K562 (cell line): ENCODE data around the gene PDE3A. TPM values are rescaled to one million over a fixed set of nuclear protein-coding genes. Genes with fewer than 3 reads are reported as not detected.

Source experiments
- ATAC-seq: fragments of 200-7000 bp; cut with Tn5 transposase; 3 replicates; pipeline ENCODE4 v1.9.1; 2020; ENCODE audit warnings: moderate library complexity
- BruUV-seq: library from RNA; stranded (reverse); fragments of 400-500 nt; replicated peaks from 2 replicates; lab custom pipeline; 2021; lab: Mats Ljungman, UMichigan
- CTCF ChIA-PET: fragments of 300-600 bp; formaldehyde crosslinking; extraction: SDS; loops from one replicate; lab custom pipeline; 2021; ENCODE audit warnings: low intra/inter-chr PET ratio; lab: Yijun Ruan, JAX
- POLR2A ChIA-PET: fragments of 300-600, 350-650 bp; sonication (Branson Sonifier 250); formaldehyde crosslinking; extraction: SDS; loops from one replicate; lab custom pipeline; 2021; ENCODE audit warnings: antibody characterized with exemption, inconsistent platforms; lab: Yijun Ruan, JAX
- DNase-seq, 4 experiments: peaks; one replicate each; pipeline versions ENCODE4 v3.0.0 to v3.0.0-alpha.2; 2011 to 2018; ENCODE audit warnings: low spot score in 3 of 4, mixed read lengths in 3 of 4; ENCODE audit errors: extremely low read depth in 1 of 4
- FAIRE-seq: peaks from 2 replicates; lab custom pipeline; 2011; peaks lifted over from hg19 to GRCh38; lab: Jason Lieb, UNC
- H2AFZ ChIP-seq: 2 replicates; pipeline ENCODE4 v1.6.0; 2011; ENCODE audit warnings: low read depth, low read length, control low read depth, inconsistent platforms
- H3K27ac ChIP-seq: fragments of 200-600 bp; 3 replicates; pipeline ENCODE4 v1.8.0; 2011; ENCODE audit warnings: low read depth, mild to moderate bottlenecking, control low read depth, inconsistent platforms, low read length, moderate library complexity, mixed read lengths; ENCODE audit errors: extremely low read depth
- H3K27me3 ChIP-seq, 2 experiments: fragments of 300-600 bp in 1 of 2; 2 replicates in 1 of 2; 3 replicates in 1 of 2; pipeline versions ENCODE4 v1.6.0 to v1.8.0; 2011; ENCODE audit warnings: inconsistent platforms in 2 of 2, low read length in 2 of 2, mild to moderate bottlenecking in 1 of 2, mixed read lengths in 1 of 2, moderate library complexity in 1 of 2; ENCODE audit not compliant: control insufficient read depth in 2 of 2, insufficient read depth in 2 of 2
- H3K36me3 ChIP-seq: fragments of 300-600 bp; 3 replicates; pipeline ENCODE4 v1.8.0; 2011; ENCODE audit warnings: mild to moderate bottlenecking, low read length, inconsistent platforms; ENCODE audit not compliant: control insufficient read depth, insufficient read depth
- H3K4me1 ChIP-seq, 2 experiments: fragments of 200-600 bp in 1 of 2; replicated peaks in 1 of 2; 2 replicates in 1 of 2; 3 replicates in 1 of 2; pipeline versions ENCODE4 v1.5.1 to v1.8.0; 2011; ENCODE audit warnings: inconsistent platforms in 2 of 2, low read length in 2 of 2, mild to moderate bottlenecking in 1 of 2, mixed read lengths in 1 of 2, moderate library complexity in 1 of 2; ENCODE audit not compliant: control insufficient read depth in 2 of 2, insufficient read depth in 2 of 2
- H3K4me2 ChIP-seq: 2 replicates; pipeline ENCODE4 v1.6.1; 2011; ENCODE audit warnings: low read length, control low read depth, inconsistent platforms, mixed read lengths; ENCODE audit not compliant: insufficient read depth
- H3K4me3 ChIP-seq: fragments of 200-600 bp; sonication (generic), shearing (Covaris generic); 2 replicates; pipeline ENCODE4 v1.5.1; 2016; ENCODE audit warnings: control low read depth, inconsistent platforms
- H3K79me2 ChIP-seq: fragments of 200-600 bp; 3 replicates; pipeline ENCODE4 v1.8.0; 2011; ENCODE audit warnings: low read length, inconsistent platforms; ENCODE audit not compliant: control insufficient read depth, insufficient read depth
- H3K9ac ChIP-seq, 2 experiments: 2 replicates each; pipeline versions ENCODE4 v1.6.0 to v1.6.1; 2011; ENCODE audit warnings: low read depth in 2 of 2, low read length in 2 of 2, control low read depth in 1 of 2, inconsistent platforms in 1 of 2, mild to moderate bottlenecking in 1 of 2, mixed read lengths in 1 of 2; ENCODE audit not compliant: insufficient read depth in 1 of 2
- H3K9me1 ChIP-seq: one replicate; pipeline ENCODE4 v1.6.0; 2011; ENCODE audit warnings: inconsistent platforms, mild to moderate bottlenecking, low read length, moderate library complexity; ENCODE audit not compliant: control insufficient read depth, insufficient read depth
- H3K9me3 ChIP-seq: replicated peaks from 2 replicates; pipeline ENCODE4 v1.5.1; 2011; ENCODE audit warnings: low read depth, low read length, inconsistent platforms; ENCODE audit not compliant: control insufficient read depth, insufficient read depth
- H4K20me1 ChIP-seq: replicated peaks from 2 replicates; pipeline ENCODE4 v1.6.1; 2011; ENCODE audit warnings: low read length, inconsistent platforms, mixed read lengths; ENCODE audit not compliant: control insufficient read depth, insufficient read depth
- CBX5 ChIP-seq: IDR thresholded peaks from 2 replicates; pipeline ENCODE4 v1.6.1; 2014; ENCODE audit warnings: low read depth, borderline replicate concordance
- EGR1 ChIP-seq: fragments of 450-650 bp; conservative IDR thresholded peaks from 2 replicates; pipeline ENCODE4 v1.6.1; 2017; ENCODE audit warnings: mild to moderate bottlenecking
- ELF4 ChIP-seq: fragments of 450-650 bp; formaldehyde crosslinking; IDR thresholded peaks from 2 replicates; pipeline ENCODE4 v1.4.0; 2022; ENCODE audit warnings: missing genetic modification characterization
- ERF ChIP-seq: fragments of 450-650 bp; formaldehyde crosslinking; IDR thresholded peaks from 2 replicates; pipeline ENCODE4 v1.4.0; 2020; ENCODE audit warnings: mild to moderate bottlenecking, mixed read lengths
- GTF2A2 ChIP-seq: IDR thresholded peaks from 2 replicates; pipeline ENCODE4 v1.6.1; 2016; ENCODE audit warnings: mild to moderate bottlenecking, missing genetic modification characterization, missing compliant biosample characterization
- KDM4B ChIP-seq, 2 experiments: fragments of 450-650 bp in 1 of 2; sonication (generic) in 1 of 2; IDR thresholded peaks; 2 replicates each; pipeline ENCODE4 v1.6.1; 2016 to 2017; ENCODE audit warnings: borderline replicate concordance in 2 of 2, antibody characterized with exemption in 1 of 2, low read depth in 1 of 2, mild to moderate bottlenecking in 1 of 2
- SRSF9 ChIP-seq: fragments of 200-400 bp; formaldehyde crosslinking; IDR thresholded peaks from 2 replicates; pipeline ENCODE4 v1.6.1; 2017; ENCODE audit warnings: low read depth, low read length, borderline replicate concordance
- TEAD2 ChIP-seq: fragments of 450-650 bp; IDR thresholded peaks from 2 replicates; pipeline ENCODE4 v1.6.1; 2016; ENCODE audit warnings: missing genetic modification characterization, control low read depth, missing compliant biosample characterization
- TSC22D4 ChIP-seq: fragments of 450-650 bp; IDR thresholded peaks from 2 replicates; pipeline ENCODE4 v1.6.1; 2016; ENCODE audit warnings: missing genetic modification characterization, missing biosample characterization, control low read depth
- ZNF232 ChIP-seq: sonication (generic); formaldehyde crosslinking; IDR thresholded peaks from 2 replicates; pipeline ENCODE4 v1.8.0; 2022; ENCODE audit warnings: mild to moderate bottlenecking, missing genetic modification reagents
- WGBS: fragments of 100-300 bp; shearing (Covaris generic); methylation state at CpG from one replicate; pipeline ENCODE4 v1.1.6; 2016; ENCODE audit warnings: low coverage, mixed read lengths; ENCODE audit not compliant: insufficient coverage; ENCODE audit errors: missing lambda C conversion rate; 5-methylcytosine and 5-hydroxymethylcytosine counted together
- in situ Hi-C: fragments of 300-500 bp; cut with MboI; formaldehyde crosslinking; loops from 4 replicates; pipeline ENCODE4 v1.15.0; 2018; ENCODE audit warnings: inconsistent platforms, mixed read lengths
- intact Hi-C: fragments of 100-400 bp; cut with micrococcal nuclease; formaldehyde crosslinking; loops from 2 replicates; pipeline ENCODE4 v1.14.2; 2022
- polyA plus RNA-seq, 8 experiments: library from polyadenylated mRNA; depleted of rRNA in 4 of 8; stranded (reverse) in 5 of 8; unstranded in 3 of 8; fragments of >200 nt; fragmentation: Nextera tagmentation in 2 of 8; fragmentation: Illumina TruSeq in 1 of 8; extraction: Ambion mirVana in 2 of 8; extraction: Trizol in 1 of 8; gene quantifications; 2 replicates each; pipeline versions ENCODE4 v1.2.1 to v1.2.3, GENCODE V29; 2011 to 2014; ENCODE audit warnings: inconsistent platforms in 1 of 8, missing spikeins in 1 of 8
- total RNA-seq, 7 experiments: library from RNA; depleted of rRNA in 6 of 7; stranded (reverse); fragments of >200 nt in 6 of 7; fragmentation: Illumina TruSeq in 2 of 7; extraction: Trizol in 2 of 7; gene quantifications; 2 replicates each; pipeline versions ENCODE4 v1.2.1 to v1.2.3, GENCODE V29; 2011 to 2021; ENCODE audit warnings: low replicate concordance in 1 of 7
- TF ChIP-seq, protein P1 (sequence below): fragments of 200-400 bp; formaldehyde crosslinking; IDR thresholded peaks from 2 replicates; pipeline ENCODE4 v1.6.1; 2017; ENCODE audit warnings: mild to moderate bottlenecking, low read depth, low read length, moderate library complexity
- TF ChIP-seq, protein P2 (sequence below), 2 experiments: fragments of 450-650 bp; IDR thresholded peaks; 2 replicates each; pipeline ENCODE4 v1.6.1; 2016; ENCODE audit warnings: mild to moderate bottlenecking in 2 of 2, borderline replicate concordance in 1 of 2, low read depth in 1 of 2, moderate library complexity in 1 of 2

Gene PDE3A
- total and polyA plus RNA-seq, 9 of the 15 experiments (the other 6 are each of a cell fraction or from before 2014, with no cell fraction given) = 0.02 TPM; not detected in 8

DNA sequence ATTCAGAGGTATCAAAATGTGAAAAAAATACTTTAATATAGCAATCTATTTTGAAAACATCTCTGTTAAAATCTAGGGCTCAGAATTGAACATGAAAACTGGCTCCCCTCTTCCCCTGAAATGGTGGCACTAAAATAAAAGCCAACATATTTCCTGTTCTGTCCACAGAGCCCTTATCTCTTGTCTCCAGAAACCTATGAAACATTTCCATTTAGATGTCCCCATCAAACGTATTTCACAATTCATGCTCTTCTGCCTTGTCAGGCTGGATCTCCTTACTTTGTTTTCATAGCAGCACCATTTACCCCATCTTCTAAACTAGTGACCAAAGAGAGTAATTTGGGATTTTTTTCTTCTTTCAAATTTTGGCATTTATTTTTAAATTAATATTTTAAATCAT, 42.4 kb downstream of the PDE3A start (continued):
- no peak for TF ChIP-seq SRSF9
- TF ChIP-seq KDM4B (IDR thresholded peaks at IDR 0.05; ENCODE audit: borderline replicate concordance in 2 of 2, low read depth in 1 of 2) = no peak
- no peak for TF ChIP-seq TEAD2 (tag)
- TF ChIP-seq ELF4 (CRISPR knock-in tag) = no peak

DNA sequence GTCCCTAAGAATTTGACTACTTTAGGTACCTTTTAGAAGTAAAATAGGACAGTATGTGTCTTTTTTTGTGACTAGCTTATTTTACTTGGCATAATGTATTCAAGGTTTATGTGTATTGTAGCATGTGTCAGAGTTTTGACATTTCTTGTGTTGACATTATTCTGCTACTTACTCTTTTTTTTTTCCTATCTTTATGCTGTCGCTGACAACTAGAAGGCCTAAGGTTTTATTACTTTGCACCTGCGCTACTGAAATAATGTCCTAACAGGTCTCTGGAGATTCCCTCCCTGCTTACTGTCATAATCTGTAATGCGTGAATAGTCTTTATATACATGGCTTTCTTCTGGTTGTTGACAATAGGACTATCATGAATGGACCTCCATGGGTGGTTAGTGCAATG, 43.0 kb downstream of the PDE3A start:
- no peaks in the 10 kb centered on the region for H3K36me3 ChIP-seq
- H3K27me3 ChIP-seq = no peaks in the 10 kb centered on the region
- intact Hi-C loops (no loop called here), in situ Hi-C loops (no loop called here)
- no TSS peak for BruUV-seq
- DNase-seq (no peak), ATAC-seq (no peak), FAIRE-seq (no peak)
- H2AFZ ChIP-seq = no peak overlapping the region
- H3K4me3 ChIP-seq = no peak overlapping the region
- no peaks in the 10 kb centered on the region for H3K79me2 ChIP-seq
- H3K9me3 ChIP-seq = no peaks in the 10 kb centered on the region
- no peak overlapping the region for H3K9ac ChIP-seq
- no peak overlapping the region for H3K4me2 ChIP-seq
- POLR2A ChIA-PET = no interaction called here
- no peaks in the 10 kb centered on the region for H3K4me1 ChIP-seq
- no peaks in the 10 kb centered on the region for H4K20me1 ChIP-seq
- CTCF ChIA-PET = no interaction called here
- no peak overlapping the region for H3K27ac ChIP-seq
- WGBS = 0% methylated on average over 3 of the region's 3 CpGs
- no peaks in the 10 kb centered on the region for H3K9me1 ChIP-seq
- TF ChIP-seq GTF2A2 (no peak), TSC22D4 (tag) (no peak), ZNF232 (CRISPR knock-in tag) (no peak), CBX5 (no peak), EGR1 (no peak), ERF (no peak)
- TF ChIP-seq, protein P1, sequence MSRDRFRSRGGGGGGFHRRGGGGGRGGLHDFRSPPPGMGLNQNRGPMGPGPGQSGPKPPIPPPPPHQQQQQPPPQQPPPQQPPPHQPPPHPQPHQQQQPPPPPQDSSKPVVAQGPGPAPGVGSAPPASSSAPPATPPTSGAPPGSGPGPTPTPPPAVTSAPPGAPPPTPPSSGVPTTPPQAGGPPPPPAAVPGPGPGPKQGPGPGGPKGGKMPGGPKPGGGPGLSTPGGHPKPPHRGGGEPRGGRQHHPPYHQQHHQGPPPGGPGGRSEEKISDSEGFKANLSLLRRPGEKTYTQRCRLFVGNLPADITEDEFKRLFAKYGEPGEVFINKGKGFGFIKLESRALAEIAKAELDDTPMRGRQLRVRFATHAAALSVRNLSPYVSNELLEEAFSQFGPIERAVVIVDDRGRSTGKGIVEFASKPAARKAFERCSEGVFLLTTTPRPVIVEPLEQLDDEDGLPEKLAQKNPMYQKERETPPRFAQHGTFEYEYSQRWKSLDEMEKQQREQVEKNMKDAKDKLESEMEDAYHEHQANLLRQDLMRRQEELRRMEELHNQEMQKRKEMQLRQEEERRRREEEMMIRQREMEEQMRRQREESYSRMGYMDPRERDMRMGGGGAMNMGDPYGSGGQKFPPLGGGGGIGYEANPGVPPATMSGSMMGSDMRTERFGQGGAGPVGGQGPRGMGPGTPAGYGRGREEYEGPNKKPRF = no peak
- TF ChIP-seq, protein P2, sequence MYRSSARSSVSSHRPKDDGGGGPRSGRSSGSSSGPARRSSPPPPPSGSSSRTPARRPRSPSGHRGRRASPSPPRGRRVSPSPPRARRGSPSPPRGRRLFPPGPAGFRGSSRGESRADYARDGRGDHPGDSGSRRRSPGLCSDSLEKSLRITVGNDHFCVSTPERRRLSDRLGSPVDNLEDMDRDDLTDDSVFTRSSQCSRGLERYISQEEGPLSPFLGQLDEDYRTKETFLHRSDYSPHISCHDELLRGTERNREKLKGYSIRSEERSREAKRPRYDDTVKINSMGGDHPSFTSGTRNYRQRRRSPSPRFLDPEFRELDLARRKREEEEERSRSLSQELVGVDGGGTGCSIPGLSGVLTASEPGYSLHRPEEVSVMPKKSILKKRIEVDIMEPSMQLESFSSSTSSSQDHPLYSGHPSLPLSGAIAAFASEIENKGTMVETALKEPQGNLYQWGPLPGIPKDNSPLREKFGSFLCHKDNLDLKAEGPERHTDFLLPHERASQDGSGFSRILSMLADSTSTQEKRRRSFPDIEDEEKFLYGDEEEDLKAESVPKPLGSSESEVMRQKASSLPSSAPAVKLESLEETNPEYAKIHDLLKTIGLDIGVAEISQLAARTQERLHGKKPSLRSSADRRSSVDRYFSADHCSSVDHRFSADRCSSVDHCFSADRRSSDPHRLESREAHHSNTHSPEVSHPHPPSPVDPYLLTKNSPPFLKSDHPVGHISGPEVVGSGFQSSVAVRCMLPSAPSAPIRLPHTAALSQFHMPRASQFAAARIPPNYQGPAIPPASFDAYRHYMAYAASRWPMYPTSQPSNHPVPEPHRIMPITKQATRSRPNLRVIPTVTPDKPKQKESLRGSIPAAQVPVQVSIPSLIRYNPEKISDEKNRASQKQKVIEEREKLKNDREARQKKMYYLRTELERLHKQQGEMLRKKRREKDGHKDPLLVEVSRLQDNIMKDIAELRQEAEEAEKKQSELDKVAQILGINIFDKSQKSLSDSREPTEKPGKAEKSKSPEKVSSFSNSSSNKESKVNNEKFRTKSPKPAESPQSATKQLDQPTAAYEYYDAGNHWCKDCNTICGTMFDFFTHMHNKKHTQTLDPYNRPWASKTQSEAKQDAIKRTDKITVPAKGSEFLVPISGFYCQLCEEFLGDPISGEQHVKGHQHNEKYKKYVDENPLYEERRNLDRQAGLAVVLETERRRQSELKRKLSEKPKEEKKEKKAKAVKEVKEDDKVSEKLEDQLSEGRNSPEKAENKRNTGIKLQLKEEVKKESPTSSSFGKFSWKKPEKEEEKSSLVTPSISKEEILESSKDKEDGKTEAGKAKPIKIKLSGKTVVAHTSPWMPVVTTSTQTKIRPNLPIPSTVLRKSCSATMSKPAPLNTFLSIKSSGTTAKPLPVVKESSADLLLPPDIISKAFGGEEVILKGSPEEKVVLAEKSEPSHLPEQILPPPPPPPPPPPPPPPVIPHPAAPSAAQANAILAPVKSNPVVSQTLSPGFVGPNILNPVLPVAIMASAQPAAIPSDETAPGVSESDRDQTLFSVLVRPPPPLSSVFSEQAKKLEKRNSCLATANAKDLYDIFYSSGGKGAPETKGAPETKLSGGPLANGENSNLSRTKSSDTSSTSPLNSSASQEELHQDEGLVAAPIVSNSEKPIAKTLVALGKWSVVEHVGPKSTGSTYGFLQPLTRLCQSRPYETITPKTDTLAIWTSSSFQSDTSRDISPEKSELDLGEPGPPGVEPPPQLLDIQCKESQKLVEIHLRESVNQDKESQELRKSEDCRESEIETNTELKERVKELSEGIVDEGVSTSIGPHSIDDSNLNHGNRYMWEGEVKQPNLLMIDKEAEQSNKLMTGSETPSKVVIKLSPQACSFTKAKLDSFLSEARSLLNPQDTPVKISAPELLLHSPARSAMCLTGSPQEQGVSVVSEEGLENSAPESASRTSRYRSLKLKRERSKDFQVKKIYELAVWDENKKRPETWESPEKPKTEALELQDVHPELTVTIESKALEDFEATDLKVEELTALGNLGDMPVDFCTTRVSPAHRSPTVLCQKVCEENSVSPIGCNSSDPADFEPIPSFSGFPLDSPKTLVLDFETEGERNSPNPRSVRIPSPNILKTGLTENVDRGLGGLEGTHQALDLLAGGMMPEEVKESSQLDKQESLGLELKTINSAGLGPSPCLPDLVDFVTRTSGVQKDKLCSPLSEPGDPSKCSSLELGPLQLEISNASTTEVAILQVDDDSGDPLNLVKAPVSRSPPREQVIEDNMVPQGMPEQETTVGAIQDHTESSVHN (IDR thresholded peaks at IDR 0.05; ENCODE audit: borderline replicate concordance in 1 of 2, low read depth in 1 of 2) = no peak
